Parathyroid adenoma (tissue), 2 donors: ENCODE data around the gene TNS3.

ENCODE experiments used
- H2AFZ ChIP-seq: fragments of 300-600 bp; sonication (generic); one replicate; pipeline ENCODE4 v1.7.0; 2017; ENCODE audit warnings: antibody characterized with exemption, mild to moderate bottlenecking
- H3K27ac ChIP-seq: fragments of 300-600 bp; sonication (generic); one replicate; pipeline ENCODE4 v1.7.0; 2017
- H3K27me3 ChIP-seq: fragments of 300-600 bp; sonication (generic); one replicate; pipeline ENCODE4 v1.7.0; 2017; ENCODE audit warnings: low read length; ENCODE audit not compliant: control insufficient read depth, insufficient read depth
- H3K36me3 ChIP-seq: fragments of 300-600 bp; sonication (generic); one replicate; pipeline ENCODE4 v1.7.0; 2017; ENCODE audit warnings: low read length; ENCODE audit not compliant: control insufficient read depth, insufficient read depth
- H3K4me1 ChIP-seq: fragments of 300-600 bp; sonication (generic); one replicate; pipeline ENCODE4 v1.7.0; 2017; ENCODE audit warnings: control low read depth
- H3K4me2 ChIP-seq: fragments of 300-600 bp; sonication (generic); one replicate; pipeline ENCODE4 v1.7.0; 2017; ENCODE audit warnings: low read length
- H3K4me3 ChIP-seq: fragments of 300-600 bp; sonication (generic); one replicate; pipeline ENCODE4 v1.7.0; 2017; ENCODE audit warnings: low read depth, low read length
- H3K79me2 ChIP-seq: fragments of 300-600 bp; sonication (generic); one replicate; pipeline ENCODE4 v1.7.0; 2017; ENCODE audit warnings: control low read depth
- H3K9ac ChIP-seq: fragments of 300-600 bp; sonication (generic); one replicate; pipeline ENCODE4 v1.7.0; 2017; ENCODE audit warnings: mild to moderate bottlenecking
- H3K9me3 ChIP-seq: fragments of 300-600 bp; sonication (generic); one replicate; pipeline ENCODE4 v1.7.0; 2017; ENCODE audit warnings: low read length; ENCODE audit not compliant: control insufficient read depth
- CTCF ChIP-seq: fragments of 300-600 bp; sonication (generic); IDR thresholded peaks from one replicate; pipeline ENCODE4 v1.7.0; 2017; ENCODE audit warnings: antibody characterized with exemption, mild to moderate bottlenecking
- donor health status: primary hyperparathyroidism.

TNS3 gene

GRCh38 chr7:47565640-47566250 lies 16.2 kb downstream of the TNS3 start:
- Histone ChIP-seq H3K9ac (no peak overlapping the region), H3K27ac (no peak overlapping the region), H2AFZ (no peak overlapping the region)

GRCh38 chr7:47563521-47563920 lies 18.4 kb downstream of the TNS3 start:
- Histone ChIP-seq H2AFZ (no peak overlapping the region), H3K9ac (no peak overlapping the region), H3K27ac (no peak overlapping the region), H3K4me3 (no peak overlapping the region), H3K9me3 (no peaks in the 10 kb centered on the region), H3K79me2 (peaks cover 49% of the 10 kb centered on the region), H3K4me1 (peaks cover 3% of the 10 kb centered on the region), H3K36me3 (no peaks in the 10 kb centered on the region), H3K4me2 (no peak overlapping the region), H3K27me3 (no peaks in the 10 kb centered on the region)
- no peak for TF ChIP-seq CTCF

More at GRCh38 chr7:47565640-47566250, 16.2 kb downstream of the TNS3 start:
- Histone ChIP-seq H3K4me1 (peaks cover 10% of the 10 kb centered on the region), H3K27me3 (no peaks in the 10 kb centered on the region), H3K4me3 (no peak overlapping the region), H3K9me3 (no peaks in the 10 kb centered on the region), H3K4me2 (no peak overlapping the region), H3K79me2 (peaks cover 38% of the 10 kb centered on the region), H3K36me3 (no peaks in the 10 kb centered on the region)
- TF ChIP-seq CTCF, result no peak

DNA sequence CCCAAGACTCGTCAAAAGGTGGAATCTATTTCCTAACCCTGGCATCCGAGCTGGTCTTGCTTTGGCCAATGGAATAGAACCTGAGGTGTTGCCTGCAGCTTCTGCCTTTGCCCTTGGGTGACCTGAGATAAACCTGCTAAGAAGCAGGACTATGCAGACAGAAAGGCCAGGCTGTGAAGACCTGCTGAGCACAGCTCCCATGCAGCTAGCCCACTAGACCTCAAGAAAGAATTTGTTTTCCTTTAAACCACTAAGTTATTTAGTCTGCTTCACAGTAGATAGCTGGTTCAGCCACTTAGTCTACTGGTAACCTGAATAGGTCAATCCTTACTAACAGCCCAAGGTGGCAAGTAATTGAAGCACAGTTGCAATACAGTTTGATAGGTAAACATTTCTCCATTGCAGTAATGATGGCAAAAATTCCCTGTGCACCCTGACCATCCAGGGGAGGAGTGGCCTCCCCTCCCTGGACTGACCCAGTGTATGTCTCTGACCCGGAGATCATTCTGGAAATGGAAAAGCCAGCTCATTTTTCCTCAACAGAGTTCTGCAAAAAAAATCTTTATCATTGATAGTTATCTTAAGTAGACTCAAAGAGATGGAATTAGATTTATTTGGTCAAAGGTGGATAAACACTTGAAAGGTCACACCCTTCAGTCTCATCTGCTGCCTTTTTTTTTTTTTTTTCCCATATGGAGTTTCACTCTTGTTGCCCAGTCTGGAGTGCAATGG lies 20.0 kb downstream of the TNS3 start:
- Histone ChIP-seq H3K79me2 (peaks cover 48% of the 10 kb centered on the region), H3K36me3 (no peaks in the 10 kb centered on the region), H3K4me1 (peaks cover 3% of the 10 kb centered on the region), H3K9me3 (no peaks in the 10 kb centered on the region), H3K27me3 (no peaks in the 10 kb centered on the region), H3K4me2 (no peak overlapping the region), H2AFZ (no peak overlapping the region), H3K9ac (no peak overlapping the region), H3K27ac (no peak overlapping the region), H3K4me3 (no peak overlapping the region)
- TF ChIP-seq CTCF, result no peak

DNA sequence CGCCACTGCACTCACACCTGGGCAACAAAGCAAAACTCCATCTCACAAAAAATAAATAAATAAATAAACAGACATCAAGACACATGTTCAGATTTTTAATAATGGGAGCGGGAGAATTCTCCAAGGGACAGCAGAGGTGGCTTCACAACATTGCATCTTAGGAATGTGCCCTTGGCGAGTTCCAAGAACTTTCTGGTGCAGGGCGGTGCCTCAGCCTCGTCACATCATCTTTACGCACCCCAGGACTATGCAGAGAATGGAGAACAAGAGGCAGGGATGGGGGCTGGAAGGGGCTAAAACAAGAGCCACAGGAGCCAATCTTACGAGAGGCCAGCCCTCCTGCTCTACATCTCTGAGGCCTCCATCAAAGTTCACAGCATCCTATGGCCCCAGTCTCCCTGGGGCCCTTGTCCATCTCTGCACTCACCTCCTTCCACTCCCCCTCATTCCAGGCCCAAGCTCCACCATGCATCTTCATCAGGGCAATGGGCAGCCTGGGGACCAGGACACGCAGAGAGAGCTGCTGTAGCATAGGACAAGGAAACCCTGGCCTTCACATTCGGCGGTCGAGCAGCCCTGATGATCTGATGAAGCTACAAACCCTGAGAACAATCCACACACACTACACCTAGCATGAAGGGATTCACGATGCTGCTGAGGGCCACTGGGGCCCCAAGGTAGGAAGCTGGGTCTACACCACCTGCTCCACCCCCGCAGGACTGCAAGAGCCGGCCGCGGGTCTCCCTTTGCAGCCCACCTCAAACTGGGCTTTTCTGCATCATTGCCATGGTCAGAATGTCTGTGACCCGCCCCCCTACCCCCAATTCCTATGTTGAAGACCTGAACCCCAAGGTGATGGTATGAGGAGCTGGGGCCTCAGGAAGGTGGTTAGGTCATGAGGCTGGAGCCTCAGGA lies 22.3 kb downstream of the TNS3 start:
- H3K27ac ChIP-seq, result no peak overlapping the region
- no peak for TF ChIP-seq CTCF
- no peaks in the 10 kb centered on the region for H3K9me3 ChIP-seq
- H3K4me3 ChIP-seq, result no peak overlapping the region
- H2AFZ ChIP-seq, result no peak overlapping the region
- no peaks in the 10 kb centered on the region for H3K36me3 ChIP-seq
- no peak overlapping the region for H3K4me2 ChIP-seq
- peaks cover 39% of the 10 kb centered on the region for H3K79me2 ChIP-seq
- no peak overlapping the region for H3K9ac ChIP-seq
- H3K27me3 ChIP-seq, result no peaks in the 10 kb centered on the region
- peaks cover 3% of the 10 kb centered on the region for H3K4me1 ChIP-seq
